Lower leg skin (tissue), 3 donors: ENCODE data around the gene HDAC7.

Source experiments
- POLR2A ChIP-seq, 2 donors: fragments of 450-650 bp; IDR thresholded peaks; one replicate each; pipeline ENCODE4 v1.6.1; 2016 to 2017; ENCODE audit warnings: antibody characterized with exemption in 2 of 2, mild to moderate bottlenecking in 1 of 2, moderate library complexity in 1 of 2
- TF ChIP-seq, protein P1 (sequence below), 3 donors: fragments of 450-650 bp; IDR thresholded peaks; one replicate each; pipeline ENCODE4 v1.5.1; 2016; ENCODE audit warnings: antibody characterized with exemption in 3 of 3, mild to moderate bottlenecking in 3 of 3, moderate library complexity in 2 of 3

- TF ChIP-seq, protein P1, sequence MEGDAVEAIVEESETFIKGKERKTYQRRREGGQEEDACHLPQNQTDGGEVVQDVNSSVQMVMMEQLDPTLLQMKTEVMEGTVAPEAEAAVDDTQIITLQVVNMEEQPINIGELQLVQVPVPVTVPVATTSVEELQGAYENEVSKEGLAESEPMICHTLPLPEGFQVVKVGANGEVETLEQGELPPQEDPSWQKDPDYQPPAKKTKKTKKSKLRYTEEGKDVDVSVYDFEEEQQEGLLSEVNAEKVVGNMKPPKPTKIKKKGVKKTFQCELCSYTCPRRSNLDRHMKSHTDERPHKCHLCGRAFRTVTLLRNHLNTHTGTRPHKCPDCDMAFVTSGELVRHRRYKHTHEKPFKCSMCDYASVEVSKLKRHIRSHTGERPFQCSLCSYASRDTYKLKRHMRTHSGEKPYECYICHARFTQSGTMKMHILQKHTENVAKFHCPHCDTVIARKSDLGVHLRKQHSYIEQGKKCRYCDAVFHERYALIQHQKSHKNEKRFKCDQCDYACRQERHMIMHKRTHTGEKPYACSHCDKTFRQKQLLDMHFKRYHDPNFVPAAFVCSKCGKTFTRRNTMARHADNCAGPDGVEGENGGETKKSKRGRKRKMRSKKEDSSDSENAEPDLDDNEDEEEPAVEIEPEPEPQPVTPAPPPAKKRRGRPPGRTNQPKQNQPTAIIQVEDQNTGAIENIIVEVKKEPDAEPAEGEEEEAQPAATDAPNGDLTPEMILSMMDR (IDR thresholded peaks at IDR 0.05), result no peak
- no peak for TF ChIP-seq POLR2A (IDR thresholded peaks at IDR 0.05)
Measured at GRCh38 chr12:47838286-47838931, 18.7 kb upstream of the HDAC7 start.
